Breast epithelium (tissue), 4 donors: ENCODE measurements around the gene ZNF516. TPM values are rescaled to one million over a fixed set of nuclear protein-coding genes. Genes with fewer than 3 reads are reported as not detected.

Experiments
- DNase-seq, 2 donors: peaks; one replicate each; pipeline ENCODE4 v3.0.0-alpha.2; 2019; ENCODE audit warnings: low spot score in 2 of 2
- H3K27ac ChIP-seq, 2 donors: fragments of 200-600 bp; sonication (generic) in 1 of 2; one replicate each; pipeline ENCODE4 v1.5.1; 2016 to 2019; ENCODE audit warnings: mild to moderate bottlenecking in 1 of 2
- H3K27me3 ChIP-seq, 2 donors: fragments of 200-600 bp; sonication (generic) in 1 of 2; one replicate each; pipeline versions ENCODE4 v1.5.1 to v1.6.0; 2017 to 2019; ENCODE audit warnings: control low read depth in 1 of 2, mild to moderate bottlenecking in 1 of 2
- H3K36me3 ChIP-seq: fragments of 200-600 bp; one replicate; pipeline ENCODE4 v1.5.1; 2019
- H3K4me1 ChIP-seq, 2 donors: fragments of 200-600 bp; sonication (generic); one replicate each; pipeline ENCODE4 v1.5.1; 2016 to 2019; ENCODE audit warnings: control low read depth in 1 of 2
- H3K4me3 ChIP-seq, 3 donors: fragments of 200-600 bp; sonication (generic); 1 replicate in 2 of 3; 2 replicates in 1 of 3; pipeline ENCODE4 v1.5.1; 2016 to 2019; ENCODE audit warnings: mild to moderate bottlenecking in 3 of 3, moderate library complexity in 2 of 3
- H3K9me3 ChIP-seq, 2 donors: fragments of 200-600 bp; sonication (generic) in 1 of 2; one replicate each; pipeline ENCODE4 v1.5.1; 2016 to 2019; ENCODE audit warnings: control low read depth in 1 of 2
- POLR2A ChIP-seq: fragments of 450-650 bp; IDR thresholded peaks from one replicate; pipeline ENCODE4 v1.6.1; 2016; ENCODE audit warnings: antibody characterized with exemption, mild to moderate bottlenecking, moderate library complexity
- POLR2AphosphoS5 ChIP-seq, 3 donors: sonication (generic); formaldehyde crosslinking; IDR thresholded peaks; one replicate each; pipeline ENCODE4 v1.6.1; 2017; ENCODE audit warnings: antibody characterized with exemption in 3 of 3
- intact Hi-C: fragments of 100-400 bp; cut with DNase I; formaldehyde crosslinking; loops from one replicate; pipeline ENCODE4 v1.15.1; 2023; ENCODE audit warnings: low total_unique reads
- total RNA-seq, 3 donors: library from RNA; depleted of rRNA; stranded (reverse); fragments of >200 nt; gene quantifications; one replicate each; pipeline ENCODE4 v1.1.0, GENCODE V29; 2016
- TF ChIP-seq, protein P1 (sequence below), 3 donors: fragments of 450-650 bp; IDR thresholded peaks; one replicate each; pipeline ENCODE4 v1.5.1; 2016 to 2017; ENCODE audit warnings: antibody characterized with exemption in 3 of 3, mild to moderate bottlenecking in 3 of 3, moderate library complexity in 3 of 3

ZNF516 gene
- total RNA-seq, 3 donors from 2014 or later: 12.0 to 33.4 (median 24.0) TPM

- Histone ChIP-seq H3K4me3 (no peak overlapping the region), H3K27me3 (no peaks in the 10 kb centered on the region), H3K36me3 (peaks cover 9% of the 10 kb centered on the region), H3K27ac (no peak overlapping the region), H3K9me3 (no peaks in the 10 kb centered on the region), H3K4me1 (no peaks in the 10 kb centered on the region)
- TF ChIP-seq, protein P1, sequence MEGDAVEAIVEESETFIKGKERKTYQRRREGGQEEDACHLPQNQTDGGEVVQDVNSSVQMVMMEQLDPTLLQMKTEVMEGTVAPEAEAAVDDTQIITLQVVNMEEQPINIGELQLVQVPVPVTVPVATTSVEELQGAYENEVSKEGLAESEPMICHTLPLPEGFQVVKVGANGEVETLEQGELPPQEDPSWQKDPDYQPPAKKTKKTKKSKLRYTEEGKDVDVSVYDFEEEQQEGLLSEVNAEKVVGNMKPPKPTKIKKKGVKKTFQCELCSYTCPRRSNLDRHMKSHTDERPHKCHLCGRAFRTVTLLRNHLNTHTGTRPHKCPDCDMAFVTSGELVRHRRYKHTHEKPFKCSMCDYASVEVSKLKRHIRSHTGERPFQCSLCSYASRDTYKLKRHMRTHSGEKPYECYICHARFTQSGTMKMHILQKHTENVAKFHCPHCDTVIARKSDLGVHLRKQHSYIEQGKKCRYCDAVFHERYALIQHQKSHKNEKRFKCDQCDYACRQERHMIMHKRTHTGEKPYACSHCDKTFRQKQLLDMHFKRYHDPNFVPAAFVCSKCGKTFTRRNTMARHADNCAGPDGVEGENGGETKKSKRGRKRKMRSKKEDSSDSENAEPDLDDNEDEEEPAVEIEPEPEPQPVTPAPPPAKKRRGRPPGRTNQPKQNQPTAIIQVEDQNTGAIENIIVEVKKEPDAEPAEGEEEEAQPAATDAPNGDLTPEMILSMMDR (IDR thresholded peaks at IDR 0.05): no peak
- TF ChIP-seq POLR2AphosphoS5 (IDR thresholded peaks at IDR 0.05): no peak
- TF ChIP-seq POLR2A: no peak
- peak in 1 of 2 donors; percentile 30 for DNase-seq
- intact Hi-C loops: no loop called here
These were observed 123.5 kb downstream of the ZNF516 start for GRCh38 chr18:76371301-76372203.

DNA sequence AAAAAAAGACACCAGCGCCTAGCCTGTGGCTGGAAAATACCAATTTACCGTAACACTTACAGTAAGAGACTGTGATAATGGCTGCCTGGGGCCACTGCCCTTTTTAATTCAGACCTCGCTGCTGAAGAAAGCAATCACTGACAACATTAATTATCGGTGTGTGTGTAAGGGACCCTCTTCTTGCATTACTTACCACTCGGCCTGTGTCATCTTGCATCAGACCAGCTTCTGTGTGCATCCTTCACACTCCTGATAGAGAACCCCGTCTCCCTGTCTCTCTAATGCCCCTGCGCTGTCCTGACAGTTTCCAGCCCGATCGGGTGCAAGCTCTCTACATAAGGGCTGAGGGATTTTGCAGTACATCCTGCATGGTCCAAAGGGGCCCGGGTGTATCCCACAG, 124.4 kb downstream of the ZNF516 start:
- Histone ChIP-seq H3K4me1 (no peaks in the 10 kb centered on the region), H3K4me3 (no peak overlapping the region), H3K27me3 (no peaks in the 10 kb centered on the region), H3K9me3 (no peaks in the 10 kb centered on the region), H3K36me3 (peaks cover 9% of the 10 kb centered on the region), H3K27ac (no peak overlapping the region)
- TF ChIP-seq POLR2AphosphoS5 (IDR thresholded peaks at IDR 0.05): no peak
- TF ChIP-seq POLR2A: no peak
- TF ChIP-seq, protein P1 (IDR thresholded peaks at IDR 0.05): no peak
- peak in 1 of 2 donors; percentile 25 for DNase-seq
- intact Hi-C loops: no loop called here

GRCh38 chr18:76370201-76370600, 124.8 kb downstream of the ZNF516 start:
- peak in 1 of 2 donors; percentile 31 for DNase-seq
- no peak for TF ChIP-seq POLR2A
- TF ChIP-seq, protein P1 (IDR thresholded peaks at IDR 0.05): no peak
- no peak for TF ChIP-seq POLR2AphosphoS5 (IDR thresholded peaks at IDR 0.05)

GRCh38 chr18:76369791-76370190, 125.3 kb downstream of the ZNF516 start:
- Histone ChIP-seq H3K27me3 (no peaks in the 10 kb centered on the region), H3K9me3 (no peaks in the 10 kb centered on the region), H3K4me1 (no peaks in the 10 kb centered on the region), H3K27ac (no peak overlapping the region), H3K36me3 (peaks cover 9% of the 10 kb centered on the region), H3K4me3 (no peak overlapping the region)
- DNase-seq: no peak
- no peak for TF ChIP-seq POLR2AphosphoS5 (IDR thresholded peaks at IDR 0.05)
- TF ChIP-seq, protein P1 (IDR thresholded peaks at IDR 0.05): no peak
- no peak for TF ChIP-seq POLR2A
- intact Hi-C loops: no loop called here

More at GRCh38 chr18:76370201-76370600, 124.8 kb downstream of the ZNF516 start:
- intact Hi-C loops: no loop called here
- H3K27ac ChIP-seq: no peak overlapping the region
- no peak overlapping the region for H3K4me3 ChIP-seq
- no peaks in the 10 kb centered on the region for H3K4me1 ChIP-seq
- H3K9me3 ChIP-seq: no peaks in the 10 kb centered on the region
- H3K27me3 ChIP-seq: no peaks in the 10 kb centered on the region
- peaks cover 9% of the 10 kb centered on the region for H3K36me3 ChIP-seq

DNA sequence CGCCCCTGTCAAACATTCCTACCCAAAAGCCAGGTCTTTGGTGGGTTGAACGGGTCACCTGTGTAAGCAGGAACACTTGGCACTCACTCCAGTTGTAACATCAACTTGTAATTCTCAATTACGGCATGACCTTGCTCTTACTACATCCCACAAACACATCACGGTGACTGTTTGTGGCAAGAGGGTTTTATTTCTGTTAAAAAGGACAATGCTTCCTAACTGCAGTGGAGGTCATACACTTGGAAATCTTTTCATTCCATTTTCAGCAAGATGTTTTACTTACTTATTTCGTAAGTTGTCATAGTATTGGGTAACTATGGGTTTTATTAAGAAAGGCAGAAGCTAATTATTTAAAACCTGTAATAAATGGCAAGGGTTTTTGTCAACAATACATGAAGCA, 126.1 kb downstream of the ZNF516 start:
- H3K9me3 ChIP-seq: no peaks in the 10 kb centered on the region
- no peak for DNase-seq
- intact Hi-C loops: no loop called here
- no peaks in the 10 kb centered on the region for H3K27me3 ChIP-seq
- TF ChIP-seq POLR2AphosphoS5 (IDR thresholded peaks at IDR 0.05) (no peak), POLR2A (no peak)
- TF ChIP-seq, protein P1 (IDR thresholded peaks at IDR 0.05): no peak
- H3K27ac ChIP-seq: no peak overlapping the region
- no peak overlapping the region for H3K4me3 ChIP-seq
- H3K4me1 ChIP-seq: no peaks in the 10 kb centered on the region
- H3K36me3 ChIP-seq: peaks cover 9% of the 10 kb centered on the region
